Smooth muscle cell (in vitro differentiated cells): ENCODE data around the gene DOCK4. TPM values are rescaled to one million over a fixed set of nuclear protein-coding genes. Genes with fewer than 3 reads are reported as not detected.

Experiments
- DNase-seq: peaks from one replicate; lab custom pipeline; 2025; ENCODE audit not compliant: unreplicated experiment; lab: John Stamatoyannopoulos, UW
- H2AFZ ChIP-seq: fragments of 200-600 bp; sonication (generic); 2 replicates; pipeline ENCODE4 v1.6.0; 2016; ENCODE audit warnings: antibody characterized with exemption, low read depth, mild to moderate bottlenecking
- H3F3A ChIP-seq: fragments of 200-600 bp; sonication (generic); 2 replicates; pipeline ENCODE4 v1.6.0; 2017; ENCODE audit warnings: antibody characterized with exemption, low read depth
- H3K27ac ChIP-seq: fragments of 200-600 bp; sonication (generic); 2 replicates; pipeline ENCODE4 v1.5.1; 2016; ENCODE audit warnings: low read depth, mild to moderate bottlenecking
- H3K27me3 ChIP-seq: fragments of 200-600 bp; sonication (generic); 2 replicates; pipeline ENCODE4 v1.6.1; 2016; ENCODE audit warnings: low read depth, mild to moderate bottlenecking
- H3K36me3 ChIP-seq: fragments of 200-600 bp; sonication (generic); 2 replicates; pipeline ENCODE4 v1.5.1; 2016; ENCODE audit warnings: low read depth
- H3K4me1 ChIP-seq: fragments of 200-600 bp; sonication (generic); 2 replicates; pipeline ENCODE4 v1.5.1; 2016; ENCODE audit warnings: low read depth
- H3K4me2 ChIP-seq: fragments of 200-600 bp; sonication (generic); 2 replicates; pipeline ENCODE4 v1.6.0; 2016; ENCODE audit warnings: mild to moderate bottlenecking
- H3K4me3 ChIP-seq: fragments of 200-600 bp; sonication (generic); 2 replicates; pipeline ENCODE4 v1.5.1; 2016; ENCODE audit warnings: mild to moderate bottlenecking
- H3K79me2 ChIP-seq: fragments of 200-600 bp; sonication (generic); 2 replicates; pipeline ENCODE4 v1.6.0; 2016; ENCODE audit warnings: low read depth, mild to moderate bottlenecking
- H3K9ac ChIP-seq: fragments of 200-600 bp; sonication (generic); 2 replicates; pipeline ENCODE4 v1.6.0; 2016; ENCODE audit warnings: low read depth
- H3K9me3 ChIP-seq: fragments of 200-600 bp; sonication (generic); replicated peaks from 2 replicates; pipeline ENCODE4 v1.5.1; 2016; ENCODE audit warnings: low read depth
- H4K20me1 ChIP-seq: fragments of 200-600 bp; sonication (generic); 2 replicates; pipeline ENCODE4 v1.6.0; 2016; ENCODE audit warnings: low read depth
- WGBS: methylation state at CpG from one replicate; pipeline ENCODE4 v1.1.7; 2016; ENCODE audit warnings: low lambda C conversion rate; 5-methylcytosine and 5-hydroxymethylcytosine counted together
- polyA plus RNA-seq: library from polyadenylated mRNA; unstranded; fragments of >200 nt; fragmentation: Nextera tagmentation; extraction: Ambion mirVana; gene quantifications from 2 replicates; pipeline ENCODE4 v1.2.1, GENCODE V29; 2016
- total RNA-seq: library from RNA; depleted of rRNA; stranded (reverse); fragments of >200 nt; gene quantifications from 2 replicates; pipeline ENCODE4 v1.2.3, GENCODE V29; 2014
- TF ChIP-seq, protein P1 (sequence below): fragments of 200-600 bp; sonication (generic); IDR thresholded peaks from 2 replicates; pipeline ENCODE4 v1.5.1; 2017; ENCODE audit warnings: borderline replicate concordance, mild to moderate bottlenecking, antibody characterized with exemption; ENCODE audit not compliant: insufficient read depth, poor library complexity, severe bottlenecking

The DOCK4 gene
- total and polyA plus RNA-seq, 2 experiments from 2014 or later: 7.4 to 20.5 TPM

DNA sequence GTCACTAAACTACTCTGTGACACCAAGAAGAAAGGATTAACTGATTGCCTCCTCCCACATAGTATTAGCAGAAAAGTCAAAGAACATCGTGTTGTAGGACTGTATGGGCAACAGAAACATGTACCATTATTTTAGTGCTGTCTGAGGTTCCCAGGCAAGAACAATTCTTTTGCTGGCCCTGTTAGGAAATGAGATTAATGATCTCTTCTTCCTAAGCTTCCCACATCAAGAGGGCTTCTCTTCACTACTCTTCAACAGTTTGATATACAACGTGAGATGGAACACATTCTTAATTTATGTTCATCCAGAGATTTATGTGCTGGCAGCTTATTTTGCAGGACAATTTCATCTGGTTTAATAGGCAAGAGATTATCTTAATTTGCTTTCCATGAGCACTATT, 219.6 kb downstream of the DOCK4 start:
- 38% methylated on average over 2 of the region's 2 CpGs for WGBS
- DNase-seq: no peak
- H3K9ac ChIP-seq: no peak overlapping the region

DNA sequence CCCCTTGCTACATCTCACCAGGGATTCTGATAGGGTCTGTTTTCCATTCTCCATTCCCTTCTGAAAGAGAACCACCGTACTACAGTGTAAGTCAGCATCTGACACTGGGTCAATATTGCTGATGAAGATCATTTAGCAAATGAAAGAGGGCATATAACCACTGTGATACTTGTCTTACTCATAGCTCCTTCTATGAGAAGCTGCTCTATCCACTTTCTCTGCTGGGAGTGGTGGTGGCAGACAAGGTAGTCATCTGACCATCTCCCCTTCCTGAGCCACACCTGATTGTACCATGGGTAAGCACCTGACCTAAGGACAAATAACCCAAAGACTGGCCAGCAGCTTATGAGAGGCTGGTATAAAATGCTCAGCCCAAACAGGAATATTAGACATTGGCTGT, 220.4 kb downstream of the DOCK4 start:
- 100% methylated on average over 1 of the region's 1 CpG for WGBS
- Histone ChIP-seq H3K9ac (no peak overlapping the region), H3K36me3 (peaks cover 6% of the 10 kb centered on the region), H3F3A (no peaks in the 10 kb centered on the region), H4K20me1 (no peaks in the 10 kb centered on the region), H3K4me1 (peaks cover 10% of the 10 kb centered on the region), H3K27me3 (no peaks in the 10 kb centered on the region), H3K27ac (no peak overlapping the region), H3K4me2 (no peak overlapping the region), H3K79me2 (no peaks in the 10 kb centered on the region), H3K4me3 (no peak overlapping the region), H2AFZ (no peak overlapping the region), H3K9me3 (no peaks in the 10 kb centered on the region)
- TF ChIP-seq, protein P1, sequence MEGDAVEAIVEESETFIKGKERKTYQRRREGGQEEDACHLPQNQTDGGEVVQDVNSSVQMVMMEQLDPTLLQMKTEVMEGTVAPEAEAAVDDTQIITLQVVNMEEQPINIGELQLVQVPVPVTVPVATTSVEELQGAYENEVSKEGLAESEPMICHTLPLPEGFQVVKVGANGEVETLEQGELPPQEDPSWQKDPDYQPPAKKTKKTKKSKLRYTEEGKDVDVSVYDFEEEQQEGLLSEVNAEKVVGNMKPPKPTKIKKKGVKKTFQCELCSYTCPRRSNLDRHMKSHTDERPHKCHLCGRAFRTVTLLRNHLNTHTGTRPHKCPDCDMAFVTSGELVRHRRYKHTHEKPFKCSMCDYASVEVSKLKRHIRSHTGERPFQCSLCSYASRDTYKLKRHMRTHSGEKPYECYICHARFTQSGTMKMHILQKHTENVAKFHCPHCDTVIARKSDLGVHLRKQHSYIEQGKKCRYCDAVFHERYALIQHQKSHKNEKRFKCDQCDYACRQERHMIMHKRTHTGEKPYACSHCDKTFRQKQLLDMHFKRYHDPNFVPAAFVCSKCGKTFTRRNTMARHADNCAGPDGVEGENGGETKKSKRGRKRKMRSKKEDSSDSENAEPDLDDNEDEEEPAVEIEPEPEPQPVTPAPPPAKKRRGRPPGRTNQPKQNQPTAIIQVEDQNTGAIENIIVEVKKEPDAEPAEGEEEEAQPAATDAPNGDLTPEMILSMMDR: no peak
- DNase-seq: no peak

More for the DNA sequence above, 219.6 kb downstream of the DOCK4 start:
- no peaks in the 10 kb centered on the region for H3K9me3 ChIP-seq
- no peak overlapping the region for H2AFZ ChIP-seq
- H3K27ac ChIP-seq: no peak overlapping the region
- no peak overlapping the region for H3K4me3 ChIP-seq
- H3K27me3 ChIP-seq: no peaks in the 10 kb centered on the region
- H4K20me1 ChIP-seq: no peaks in the 10 kb centered on the region
- peaks cover 10% of the 10 kb centered on the region for H3K4me1 ChIP-seq
- H3K79me2 ChIP-seq: no peaks in the 10 kb centered on the region
- H3K4me2 ChIP-seq: no peak overlapping the region
- H3K36me3 ChIP-seq: peaks cover 6% of the 10 kb centered on the region
- H3F3A ChIP-seq: no peaks in the 10 kb centered on the region
- TF ChIP-seq, protein P1: no peak

DNA sequence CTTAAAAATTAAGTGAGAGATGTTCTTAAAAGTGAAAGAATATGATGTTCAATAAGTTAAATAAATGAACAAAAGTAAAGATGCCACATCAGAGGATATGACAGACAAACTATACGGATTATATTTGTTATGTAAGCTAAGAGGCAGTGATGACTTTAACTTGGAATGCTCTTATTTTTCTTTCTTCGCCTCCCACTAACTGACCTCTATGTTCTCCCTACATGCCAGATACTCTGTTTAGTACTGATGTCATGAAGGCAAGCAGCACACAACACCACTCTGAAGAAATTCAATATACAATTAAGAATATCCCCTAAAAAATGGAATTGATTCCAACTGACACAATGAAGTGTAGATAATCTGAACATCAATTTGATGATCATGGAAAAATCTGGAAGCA, 223.4 kb downstream of the DOCK4 start:
- TF ChIP-seq, protein P1: no peak

DNA sequence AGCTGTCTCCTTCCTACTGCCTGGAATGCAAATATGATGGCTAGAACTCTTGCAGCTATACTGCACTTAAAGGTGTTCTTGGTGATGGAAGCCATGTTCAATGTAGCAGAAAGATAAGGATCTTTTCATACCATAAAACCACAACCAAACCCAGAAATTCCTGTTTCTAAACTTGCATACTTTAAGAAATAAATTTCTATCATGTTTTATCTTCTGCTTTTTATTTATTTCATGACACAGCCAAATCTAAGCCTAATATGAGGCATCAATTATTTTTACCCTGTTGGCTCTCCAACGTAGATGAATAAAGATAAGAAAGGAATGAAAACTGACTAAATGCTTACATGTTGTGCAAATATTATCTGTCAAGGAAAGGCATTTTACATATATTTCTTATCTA, 224.1 kb downstream of the DOCK4 start:
- Histone ChIP-seq H3K27ac (no peak overlapping the region), H3K36me3 (peaks cover 6% of the 10 kb centered on the region), H3K27me3 (no peaks in the 10 kb centered on the region), H3K9ac (no peak overlapping the region), H3K4me2 (no peak overlapping the region), H3F3A (no peaks in the 10 kb centered on the region), H3K4me3 (no peak overlapping the region), H3K9me3 (no peaks in the 10 kb centered on the region), H4K20me1 (no peaks in the 10 kb centered on the region), H3K79me2 (no peaks in the 10 kb centered on the region), H2AFZ (no peak overlapping the region), H3K4me1 (no peaks in the 10 kb centered on the region)
- DNase-seq: no peak
- 92% methylated on average over 1 of the region's 1 CpG for WGBS
- TF ChIP-seq, protein P1: no peak

More for the DNA sequence above, 223.4 kb downstream of the DOCK4 start:
- Histone ChIP-seq H3K27me3 (no peaks in the 10 kb centered on the region), H3K4me2 (no peak overlapping the region), H3K9me3 (no peaks in the 10 kb centered on the region), H3F3A (no peaks in the 10 kb centered on the region), H2AFZ (no peak overlapping the region), H3K4me1 (no peaks in the 10 kb centered on the region), H3K79me2 (no peaks in the 10 kb centered on the region), H4K20me1 (no peaks in the 10 kb centered on the region), H3K9ac (no peak overlapping the region), H3K4me3 (no peak overlapping the region), H3K27ac (no peak overlapping the region), H3K36me3 (peaks cover 6% of the 10 kb centered on the region)
- DNase-seq: no peak
- 35% methylated on average over 2 of the region's 2 CpGs for WGBS
